HG03432 (cell line): ENCODE measurements around the gene ROR1.
A peak's percentile ranks its signal among the peaks of the same experiment; 100 is the strongest.
"Not testable (repeated sequence)": the region's sequence is repeated elsewhere in the genome, so short reads cannot be mapped to it uniquely, and the experiment has no call there.

Experiments
- ATAC-seq: cut with Tn5 transposase; IDR thresholded peaks from one replicate; pipeline ENCODE4 v1.9.1; 2021; ENCODE audit warnings: mild to moderate bottlenecking, moderate library complexity; ENCODE audit not compliant: unreplicated experiment

ROR1 gene

DNA sequence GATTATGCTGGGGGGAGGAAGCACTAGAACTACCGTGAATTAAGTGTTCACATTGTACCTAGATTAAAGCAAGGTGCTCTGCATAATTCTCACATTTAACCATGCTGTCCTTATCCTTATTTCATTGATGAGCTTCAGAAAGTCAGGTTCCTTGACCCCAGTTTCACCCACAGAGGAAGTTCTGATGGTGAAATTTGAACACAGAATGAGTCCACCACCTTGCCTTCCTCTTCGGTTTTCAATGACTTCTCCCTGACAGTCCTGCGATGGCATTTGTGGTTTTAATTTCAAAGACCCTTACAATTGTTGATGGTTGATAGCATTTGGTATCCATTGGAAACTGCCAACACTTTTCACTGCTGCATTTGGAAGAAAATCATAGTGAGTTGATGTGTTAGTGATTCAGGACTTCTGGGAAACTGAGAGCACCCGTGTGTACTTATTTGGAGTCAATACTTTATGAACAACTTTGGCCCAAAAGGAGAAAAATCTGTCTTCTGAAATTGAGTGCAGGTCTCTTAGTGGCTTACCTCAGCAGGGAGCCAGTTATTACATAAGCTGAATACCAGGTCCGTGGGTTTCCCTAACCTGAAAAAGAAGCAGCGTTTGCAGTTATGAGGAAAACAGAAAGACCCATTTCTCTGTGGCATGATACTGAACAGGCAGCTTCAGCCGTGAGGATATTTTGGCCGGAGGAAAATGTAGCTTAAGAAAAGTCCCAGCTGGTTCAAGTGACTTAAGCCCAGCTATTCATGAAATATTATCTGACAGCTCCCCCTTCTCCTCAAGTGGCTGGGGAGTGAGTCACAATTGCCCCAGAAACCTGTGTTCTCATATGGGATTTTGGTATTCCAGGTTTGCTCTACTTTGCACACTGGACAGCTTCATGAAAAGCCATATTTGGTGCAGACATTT is 47.5 kb downstream of the ROR1 start:
- ATAC-seq, result no peak

DNA sequence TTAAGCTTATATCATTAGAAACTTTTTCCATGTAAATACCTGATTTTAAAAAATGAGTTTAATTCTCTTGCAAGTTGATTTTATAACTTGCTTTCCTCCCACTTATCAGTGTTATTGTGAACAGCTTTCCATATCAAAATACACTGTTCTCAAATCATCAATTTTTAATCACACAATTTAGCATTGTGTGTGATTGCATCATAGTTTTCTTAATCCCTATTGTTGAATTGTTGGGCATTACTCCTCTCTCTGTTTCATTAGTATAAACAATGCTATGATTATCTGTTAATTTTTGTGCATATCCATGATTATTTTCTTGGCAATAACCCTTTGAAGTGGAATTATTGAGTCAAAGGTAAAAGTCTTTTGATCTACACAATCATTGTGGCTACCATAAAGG is 48.7 kb downstream of the ROR1 start:
- no peak for ATAC-seq

DNA sequence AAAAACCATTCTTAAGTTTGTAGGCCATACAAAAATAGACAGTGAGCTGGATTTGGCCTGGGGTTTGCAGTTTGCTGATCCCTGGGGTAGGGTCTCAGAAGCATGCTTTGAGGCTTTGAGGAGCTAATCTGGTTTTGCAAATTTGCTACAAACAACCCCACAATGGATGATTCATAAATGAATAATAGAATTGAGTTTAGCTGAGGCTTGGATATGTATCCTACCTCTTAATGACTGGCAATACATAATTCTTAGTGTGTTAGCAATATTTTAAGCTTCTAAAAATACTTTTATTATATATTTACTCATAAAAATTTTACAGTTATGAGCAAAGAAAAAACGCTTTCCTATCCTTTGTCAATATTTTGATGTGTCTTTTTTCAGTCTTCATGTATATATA is 50.6 kb downstream of the ROR1 start:
- no peak for ATAC-seq

DNA sequence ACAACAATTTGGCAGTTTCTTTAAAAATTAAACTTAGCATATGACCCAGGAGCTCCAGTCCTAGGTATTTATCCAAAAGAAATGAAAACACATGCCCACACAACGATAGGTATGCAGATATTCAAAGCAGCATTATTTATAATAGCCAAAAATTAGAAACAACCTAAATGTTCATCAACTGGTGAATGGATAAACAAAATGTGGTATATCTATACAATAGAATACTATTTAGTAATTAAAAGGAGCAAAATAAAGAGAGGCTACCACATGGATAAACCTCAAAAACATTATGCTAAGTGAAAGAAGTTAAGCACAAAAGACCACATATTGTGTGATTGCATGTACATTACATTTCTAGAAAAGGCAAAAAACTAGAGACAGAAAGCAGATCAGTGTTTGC is 51.3 kb downstream of the ROR1 start:
- ATAC-seq, result no peak

DNA sequence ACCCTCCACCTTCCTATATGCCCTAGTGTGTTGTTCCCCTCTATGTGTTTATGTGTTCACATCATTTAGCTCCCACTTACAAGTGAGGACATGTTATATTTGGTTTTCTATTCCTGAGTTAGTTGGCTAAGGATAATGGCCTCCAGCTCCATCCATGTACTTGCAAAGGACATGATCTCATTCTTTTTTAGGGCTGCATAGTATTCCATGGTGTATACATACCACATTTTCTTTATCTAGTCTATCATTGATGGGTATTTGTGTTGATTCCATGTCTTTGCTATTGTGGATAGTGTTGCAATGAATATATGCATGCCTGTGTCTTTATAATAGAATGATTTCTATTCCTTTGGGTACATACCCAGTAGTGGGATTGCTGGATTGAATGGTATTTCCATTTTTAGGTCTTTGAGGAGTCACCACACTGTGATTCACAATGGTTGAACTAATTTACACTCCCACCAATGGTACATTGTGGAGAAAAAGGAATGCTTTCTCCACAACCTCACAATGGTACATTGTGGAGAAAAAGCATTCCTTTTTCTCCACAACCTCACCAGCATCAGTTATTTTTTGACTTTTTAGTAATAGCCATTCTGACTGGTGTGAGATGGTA is 52.5 kb downstream of the ROR1 start:
- ATAC-seq, result not testable (repeated sequence)

DNA sequence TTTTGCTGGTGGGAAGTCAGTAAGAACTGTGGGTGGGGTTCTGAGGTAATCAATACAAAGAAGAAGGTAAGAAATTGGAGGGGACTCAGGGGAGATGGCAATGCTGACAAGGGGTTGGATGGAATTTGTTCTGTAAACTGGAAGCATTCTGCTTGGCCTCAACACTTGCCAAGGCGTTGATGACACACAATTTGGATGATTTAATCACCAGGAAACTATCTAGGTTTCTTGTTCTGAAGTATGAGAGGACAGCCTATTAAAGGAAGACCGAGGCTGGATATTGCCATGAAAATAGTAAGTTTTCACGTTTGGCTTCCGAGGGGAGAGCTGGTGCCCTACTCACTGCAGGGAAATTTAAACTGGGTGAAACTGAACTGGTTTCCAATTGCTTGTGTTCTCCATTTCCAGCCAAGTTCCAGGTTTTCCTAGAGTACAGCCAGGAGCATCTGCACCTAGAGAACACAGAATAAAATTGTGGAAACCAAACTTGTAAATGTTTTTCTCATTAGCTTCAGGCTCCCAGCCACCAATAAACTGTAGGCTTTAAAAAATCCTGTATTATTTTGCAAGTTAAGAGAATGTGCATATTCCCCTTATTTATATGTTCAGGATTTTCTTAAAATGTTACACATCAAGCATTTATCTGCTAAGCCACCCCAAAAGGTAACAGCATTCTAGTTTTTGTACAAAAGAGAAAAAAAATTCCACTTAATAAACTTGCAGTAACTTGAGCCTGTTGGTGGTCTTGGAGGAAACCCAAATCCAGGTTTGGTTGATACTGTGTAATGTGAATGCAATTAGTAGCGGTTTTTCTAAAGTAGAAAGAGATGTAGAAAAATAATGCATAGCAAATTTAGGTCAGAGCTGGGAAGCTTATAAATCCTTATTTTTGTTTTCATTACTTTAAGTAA is 53.8 kb downstream of the ROR1 start:
- ATAC-seq, result no peak

DNA sequence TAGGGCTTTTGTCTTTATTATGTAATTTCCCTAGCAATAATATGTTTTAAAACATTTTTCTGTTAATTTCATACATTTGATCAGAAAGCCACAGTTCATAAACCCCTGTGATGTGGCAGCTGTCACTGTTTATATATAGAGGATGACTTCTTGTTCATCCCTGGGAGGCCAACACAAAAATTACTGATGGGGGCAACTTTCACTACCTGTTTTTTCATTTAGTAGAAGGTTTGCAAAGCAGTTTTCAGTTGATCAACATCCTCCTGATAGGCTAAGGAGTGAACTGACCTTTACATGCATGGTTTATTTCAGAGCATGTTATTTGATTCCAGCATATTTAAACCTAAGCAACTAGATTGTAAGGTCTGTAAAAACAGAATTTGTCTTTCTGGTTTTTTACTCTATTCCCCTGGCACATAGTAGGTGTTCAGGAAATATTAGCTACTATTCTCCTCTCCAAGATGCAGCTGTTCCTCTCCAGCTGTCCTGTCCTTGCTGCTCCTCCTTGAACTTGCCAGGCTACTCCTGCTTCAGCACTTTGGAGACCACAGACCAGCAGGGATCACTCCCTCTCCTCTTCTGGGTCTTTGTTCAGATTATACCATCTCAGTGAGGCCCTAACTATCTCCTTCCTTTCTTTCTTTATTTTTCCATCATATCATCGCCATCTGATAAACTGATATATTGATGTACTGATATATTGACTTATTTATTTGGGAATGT is 54.7 kb downstream of the ROR1 start:
- ATAC-seq, result peak; percentile 79

DNA sequence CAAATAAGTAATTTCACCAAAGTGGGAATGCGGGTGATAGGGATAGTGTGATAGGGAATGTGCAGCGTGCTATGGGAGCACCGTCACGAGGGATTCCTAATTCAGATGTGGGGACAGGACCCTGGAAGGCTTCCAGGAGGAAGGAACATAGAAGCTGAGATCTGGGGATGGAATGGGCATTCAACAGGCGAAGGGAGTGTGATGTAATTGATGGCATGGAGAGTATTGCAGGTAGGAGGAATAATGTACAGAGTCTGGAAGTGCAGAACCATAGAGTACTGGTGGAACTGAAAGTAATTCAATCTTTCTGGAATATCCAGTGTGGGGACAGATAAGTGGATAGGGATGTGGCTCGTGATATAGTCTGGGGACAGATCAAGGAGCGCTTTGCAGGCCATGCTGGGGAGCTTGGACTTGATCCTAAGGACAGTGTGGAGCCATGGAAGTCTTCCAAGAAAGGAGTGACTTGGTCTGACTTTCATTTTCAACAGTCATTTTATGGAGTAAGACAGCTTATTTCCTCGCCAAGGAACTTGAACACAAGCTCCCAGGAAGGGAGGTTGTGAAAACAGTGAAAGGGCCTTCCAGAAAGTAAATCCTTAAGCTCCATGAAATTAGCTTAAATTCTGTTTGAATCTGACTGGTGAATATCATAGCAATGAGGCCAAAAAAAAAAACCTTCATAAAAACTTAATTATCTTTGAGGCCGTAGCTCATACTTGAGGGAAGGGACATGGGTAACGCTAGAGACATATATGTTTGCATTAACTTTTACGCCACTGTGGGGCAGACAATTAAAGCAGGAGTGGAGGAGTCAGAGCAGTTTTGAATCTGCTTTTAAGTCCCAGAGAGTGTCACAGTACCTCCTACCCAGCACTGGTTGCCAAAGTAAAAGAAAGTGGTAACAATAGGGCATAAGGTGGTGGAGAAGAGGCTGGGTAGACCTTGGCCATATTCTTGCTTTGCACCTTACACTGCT is 55.8 kb downstream of the ROR1 start:
- ATAC-seq, result no peak

DNA sequence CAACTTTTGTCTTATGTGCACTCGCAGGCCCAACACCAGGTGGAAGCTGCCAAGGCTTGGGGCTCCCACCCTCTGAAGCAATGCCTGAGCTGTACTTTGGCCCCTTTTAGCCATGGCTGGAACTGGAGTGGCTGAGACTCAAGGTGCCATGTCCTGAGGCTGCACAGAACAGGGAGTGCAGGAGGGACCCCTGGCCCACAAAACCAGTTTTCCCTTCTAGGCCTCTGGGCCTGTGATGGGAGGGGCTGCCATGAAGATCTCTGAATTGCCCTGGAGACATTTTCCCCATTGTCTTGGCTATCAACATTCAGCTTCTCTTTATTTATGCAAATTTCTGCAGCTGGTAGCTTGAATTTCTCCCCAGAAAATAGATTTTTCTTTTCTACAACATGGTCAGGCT is 57.6 kb downstream of the ROR1 start:
- no peak for ATAC-seq

DNA sequence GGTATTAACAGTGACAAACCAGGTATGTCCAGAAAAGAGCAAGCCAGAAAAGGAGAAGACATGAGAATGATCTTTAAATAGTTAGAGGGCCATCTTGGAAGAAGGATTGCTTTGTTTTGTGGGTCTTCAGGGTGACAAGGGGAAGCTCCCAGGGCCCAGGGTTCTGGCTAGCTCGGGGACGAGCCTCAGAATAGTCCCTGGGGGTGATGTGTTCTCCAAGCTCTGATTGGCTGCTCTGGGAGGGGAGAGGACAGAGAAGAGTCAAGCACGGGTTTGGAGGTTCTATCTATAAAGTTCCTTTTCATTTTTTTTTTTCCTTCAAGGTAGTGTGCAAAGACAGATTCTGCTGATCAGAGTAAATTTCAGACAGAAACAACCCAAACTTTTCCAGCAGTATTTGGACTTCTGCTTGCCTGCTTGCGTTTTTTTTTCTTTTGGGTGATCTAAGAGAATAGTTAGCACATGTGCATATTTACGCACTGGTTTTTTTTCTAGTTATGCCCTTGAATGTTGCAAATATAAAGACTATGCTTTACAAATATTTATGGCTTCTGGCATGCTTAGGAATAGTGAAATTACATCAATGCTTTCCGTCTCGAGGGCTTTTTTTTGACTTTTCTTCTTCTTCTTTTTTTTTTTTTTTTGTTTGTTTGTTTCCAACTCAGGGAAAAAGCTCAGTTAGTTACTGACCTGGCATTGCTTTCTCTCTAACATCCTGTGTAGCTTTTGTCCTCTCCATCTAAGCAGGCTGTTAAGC is 59.7 kb downstream of the ROR1 start:
- no peak for ATAC-seq

DNA sequence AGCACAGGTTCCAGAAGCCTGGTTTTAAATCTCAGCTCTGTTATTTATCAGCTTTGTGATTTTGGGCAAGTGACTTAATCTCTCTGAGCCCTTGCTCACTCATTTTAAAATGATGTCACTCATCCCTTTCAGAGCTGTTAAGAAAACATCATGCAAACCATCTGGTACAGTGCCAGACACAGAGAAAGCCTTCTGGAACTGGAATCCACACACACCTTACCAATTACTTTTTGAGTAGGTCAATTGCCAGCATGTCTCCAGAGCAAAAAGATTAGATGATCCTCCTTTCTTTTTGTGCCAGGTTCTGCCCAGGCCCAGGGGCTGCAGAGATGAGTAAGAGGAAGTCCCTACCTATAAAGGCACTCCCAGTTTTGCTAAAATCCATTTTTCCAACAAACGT is 61.3 kb downstream of the ROR1 start:
- no peak for ATAC-seq

DNA sequence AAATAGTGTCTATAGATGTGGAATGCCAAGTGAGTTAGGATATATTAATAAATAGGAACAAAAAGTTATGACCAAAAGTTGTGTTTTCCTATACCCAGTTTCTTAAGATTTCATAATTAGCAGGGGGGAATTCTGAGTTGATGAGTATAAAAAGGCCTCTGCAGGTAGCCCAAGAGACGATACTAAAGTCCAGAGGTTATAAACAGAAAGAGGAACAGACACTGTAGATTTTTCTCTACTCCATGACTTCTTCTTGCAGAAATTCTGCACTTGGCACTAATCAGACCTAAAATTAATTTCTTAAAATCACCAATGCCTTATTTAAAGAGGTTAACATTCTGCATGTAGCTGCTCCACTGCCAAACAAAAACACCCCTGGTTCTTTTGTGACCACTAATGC is 62.6 kb downstream of the ROR1 start:
- ATAC-seq, result no peak

DNA sequence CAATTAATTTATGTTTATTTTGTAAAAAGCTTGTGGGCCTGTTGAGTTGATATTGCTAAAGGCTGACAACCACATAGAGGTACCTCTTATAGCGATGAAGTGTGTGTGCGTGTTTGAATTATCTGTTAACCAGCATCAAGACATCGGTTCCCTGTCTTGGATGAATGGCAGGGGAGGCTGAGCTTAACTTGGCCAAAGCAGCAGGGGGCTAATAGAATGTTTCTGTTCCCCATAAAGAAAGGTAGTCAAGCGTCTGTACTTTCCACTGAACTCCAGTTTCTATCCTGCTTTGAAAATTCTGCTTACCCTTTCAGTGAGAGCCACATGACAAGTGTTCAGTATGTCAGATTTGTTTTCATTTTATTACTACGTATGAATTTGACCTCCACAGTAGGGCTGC is 63.0 kb downstream of the ROR1 start:
- no peak for ATAC-seq

DNA sequence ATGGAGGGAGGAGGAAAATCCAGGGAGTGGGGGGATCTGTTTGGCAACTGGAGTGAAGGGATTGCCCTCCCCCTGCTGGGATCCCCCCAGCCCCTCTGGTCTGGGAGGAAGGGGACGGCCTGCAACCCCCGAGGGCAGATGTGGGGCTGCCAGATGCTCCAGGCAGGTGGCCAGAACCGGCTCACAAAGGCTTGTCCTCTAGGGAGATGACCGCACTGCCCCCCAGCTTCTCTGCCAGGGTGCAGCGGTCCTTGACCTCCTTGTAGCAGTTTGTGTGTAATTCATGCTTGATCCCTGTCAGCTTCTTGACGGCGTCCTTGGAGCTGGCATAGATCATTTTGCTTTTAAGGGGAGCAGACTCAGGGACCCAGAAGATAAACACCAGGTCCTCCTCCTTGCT is 69.2 kb downstream of the ROR1 start:
- ATAC-seq, result no peak

DNA sequence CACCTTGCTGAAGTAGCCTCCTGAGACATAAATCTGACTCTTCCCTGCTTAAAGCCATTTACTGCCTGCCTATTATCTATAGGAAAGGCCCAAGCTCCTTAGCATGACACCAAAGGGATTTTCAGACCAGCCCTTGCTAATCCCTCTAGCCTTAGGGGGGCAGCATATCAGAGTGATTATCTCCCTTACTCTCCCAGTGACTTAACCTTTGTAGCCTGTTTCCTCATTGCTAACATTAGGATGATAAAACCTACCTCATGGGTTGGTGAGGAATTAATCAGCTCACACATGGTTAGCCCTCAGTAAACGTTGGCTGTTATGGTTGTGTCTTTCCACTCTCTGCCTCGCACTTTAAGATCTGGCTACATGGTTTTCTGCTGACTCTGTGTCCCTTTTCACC is 70.1 kb downstream of the ROR1 start:
- ATAC-seq, result no peak

DNA sequence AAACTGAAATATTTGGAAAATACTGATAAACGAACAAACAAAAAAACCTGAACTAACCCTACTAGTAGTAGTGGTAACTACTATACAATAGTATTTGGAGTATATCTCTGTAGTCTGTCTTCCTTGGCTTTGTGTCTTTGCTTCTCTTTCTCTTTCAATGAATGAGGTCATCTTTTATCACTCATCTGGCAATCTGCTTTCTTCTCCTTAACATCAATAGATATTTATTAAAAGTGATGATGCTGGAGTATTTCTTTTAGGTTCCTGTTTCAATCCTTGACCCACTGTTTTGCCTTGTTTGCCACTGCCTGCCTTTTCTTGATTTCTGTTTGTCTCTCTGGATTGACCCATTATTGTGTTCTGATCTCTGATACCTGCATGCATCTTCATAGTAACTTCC is 71.5 kb downstream of the ROR1 start:
- ATAC-seq, result no peak

DNA sequence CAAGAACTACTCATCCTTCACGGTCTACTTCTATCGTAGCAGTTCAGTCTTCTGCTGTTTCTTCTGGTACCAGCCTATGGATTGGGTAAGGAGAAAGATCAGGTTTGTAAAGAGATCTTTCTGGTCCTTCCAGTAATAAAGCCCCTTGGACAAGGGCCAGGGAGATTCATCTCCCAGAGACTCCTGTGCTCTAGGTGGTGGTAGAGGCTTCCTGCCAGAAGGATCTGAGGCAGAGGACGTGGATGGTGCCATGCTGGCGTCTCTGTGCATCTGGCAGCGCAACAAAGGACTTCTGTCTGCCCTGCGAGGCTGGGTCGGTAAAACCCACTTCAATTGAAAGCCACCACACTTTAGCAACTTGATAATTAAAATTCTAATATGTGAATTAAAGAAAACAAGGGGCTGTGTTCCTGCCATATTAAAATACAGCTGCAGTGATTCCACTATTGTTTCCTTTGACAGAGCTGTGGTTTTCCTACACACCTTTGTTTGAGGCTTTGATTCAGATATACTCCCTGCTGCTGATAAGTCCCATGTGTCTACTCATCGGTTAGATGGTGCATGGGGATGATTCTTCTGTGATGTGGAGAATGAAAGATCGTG is 73.6 kb downstream of the ROR1 start:
- no peak for ATAC-seq

DNA sequence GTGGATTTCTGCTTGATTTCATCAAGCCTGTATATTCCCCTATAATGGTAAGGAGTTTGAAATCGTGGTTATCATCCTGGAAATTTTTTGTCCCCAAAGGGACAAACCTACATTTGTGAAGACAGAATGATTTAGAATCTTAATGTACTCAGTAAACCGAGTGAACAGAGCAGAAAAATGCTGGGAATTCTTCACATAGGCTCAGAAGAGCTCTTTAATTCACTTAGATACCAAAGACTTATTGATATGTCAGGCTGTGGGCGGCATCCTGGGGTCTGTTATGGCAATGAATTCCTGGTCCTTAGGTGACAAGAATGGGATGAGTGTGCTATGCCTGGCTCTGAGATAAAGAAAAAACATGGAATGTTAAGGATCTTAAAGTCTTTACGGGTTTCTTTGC is 74.9 kb downstream of the ROR1 start:
- ATAC-seq, result no peak

DNA sequence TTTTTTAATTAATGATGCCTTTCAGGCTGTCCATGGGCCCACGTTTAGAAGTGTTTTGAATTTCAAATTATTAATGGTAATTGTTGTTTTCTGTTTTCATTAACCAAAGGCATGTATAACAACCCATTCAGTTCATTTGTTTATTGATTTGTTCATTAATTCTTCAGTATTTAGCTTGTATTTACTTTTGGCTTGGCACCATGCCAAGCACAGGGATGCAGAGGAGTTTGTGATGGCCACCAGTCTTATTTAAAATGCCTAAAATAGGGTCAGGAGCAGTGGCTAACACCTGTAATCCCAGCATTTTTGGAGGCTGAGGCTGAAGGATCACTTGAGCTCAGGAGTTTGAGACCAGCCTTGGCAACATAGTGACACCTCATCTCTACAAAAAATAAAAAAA is 75.3 kb downstream of the ROR1 start:
- no peak for ATAC-seq
